ENCODE measurements around the gene MRPS6.

The MRPS6 gene

GRCh38 chr21:34031835-34032370 lies 41.5 kb upstream of the MRPS6 start:
- TF ChIP-seq, protein P1, sequence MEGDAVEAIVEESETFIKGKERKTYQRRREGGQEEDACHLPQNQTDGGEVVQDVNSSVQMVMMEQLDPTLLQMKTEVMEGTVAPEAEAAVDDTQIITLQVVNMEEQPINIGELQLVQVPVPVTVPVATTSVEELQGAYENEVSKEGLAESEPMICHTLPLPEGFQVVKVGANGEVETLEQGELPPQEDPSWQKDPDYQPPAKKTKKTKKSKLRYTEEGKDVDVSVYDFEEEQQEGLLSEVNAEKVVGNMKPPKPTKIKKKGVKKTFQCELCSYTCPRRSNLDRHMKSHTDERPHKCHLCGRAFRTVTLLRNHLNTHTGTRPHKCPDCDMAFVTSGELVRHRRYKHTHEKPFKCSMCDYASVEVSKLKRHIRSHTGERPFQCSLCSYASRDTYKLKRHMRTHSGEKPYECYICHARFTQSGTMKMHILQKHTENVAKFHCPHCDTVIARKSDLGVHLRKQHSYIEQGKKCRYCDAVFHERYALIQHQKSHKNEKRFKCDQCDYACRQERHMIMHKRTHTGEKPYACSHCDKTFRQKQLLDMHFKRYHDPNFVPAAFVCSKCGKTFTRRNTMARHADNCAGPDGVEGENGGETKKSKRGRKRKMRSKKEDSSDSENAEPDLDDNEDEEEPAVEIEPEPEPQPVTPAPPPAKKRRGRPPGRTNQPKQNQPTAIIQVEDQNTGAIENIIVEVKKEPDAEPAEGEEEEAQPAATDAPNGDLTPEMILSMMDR (IDR thresholded peaks at IDR 0.05; ENCODE audit: insufficient read depth, low read depth, low read length, missing control alignments): no peak
- DNase-seq (ENCODE audit: low read depth): peak; percentile 17
- no peak overlapping the region for H3K4me3 ChIP-seq (ENCODE audit: low read length)

DNA sequence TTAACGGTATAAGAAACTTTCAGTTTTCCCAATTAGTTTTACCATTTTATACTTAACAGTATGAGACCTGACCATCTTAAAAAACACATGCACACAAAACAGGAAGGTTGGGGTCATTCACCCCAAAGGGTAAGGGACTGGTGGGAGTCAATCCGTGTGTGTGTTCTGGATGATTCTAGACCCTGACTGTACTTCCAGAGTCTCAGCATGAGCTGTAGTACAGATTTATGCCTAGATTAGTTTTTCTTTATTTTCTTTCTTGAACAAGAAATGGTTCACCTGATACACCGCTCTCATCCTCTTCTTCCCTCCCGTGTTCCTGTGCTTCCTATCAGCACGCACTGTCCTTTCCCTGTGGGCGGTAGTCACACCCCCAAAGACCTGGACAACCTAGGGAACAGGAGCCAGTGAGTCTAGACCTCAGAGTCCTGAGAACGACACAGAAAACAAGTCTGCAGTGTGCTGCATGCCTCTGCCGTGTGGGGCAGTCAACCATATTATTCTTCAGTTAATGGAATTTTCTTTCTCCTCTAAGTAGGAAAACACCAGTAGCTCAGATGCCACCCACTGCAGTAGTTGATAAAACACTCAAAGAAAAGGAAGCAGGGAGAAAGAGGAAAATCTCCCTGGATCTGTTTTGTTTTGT lies 38.9 kb upstream of the MRPS6 start:
- DNase-seq (ENCODE audit: low read depth): no peak
- TF ChIP-seq, protein P1 (IDR thresholded peaks at IDR 0.05; ENCODE audit: insufficient read depth, low read depth, low read length, missing control alignments): no peak

DNA sequence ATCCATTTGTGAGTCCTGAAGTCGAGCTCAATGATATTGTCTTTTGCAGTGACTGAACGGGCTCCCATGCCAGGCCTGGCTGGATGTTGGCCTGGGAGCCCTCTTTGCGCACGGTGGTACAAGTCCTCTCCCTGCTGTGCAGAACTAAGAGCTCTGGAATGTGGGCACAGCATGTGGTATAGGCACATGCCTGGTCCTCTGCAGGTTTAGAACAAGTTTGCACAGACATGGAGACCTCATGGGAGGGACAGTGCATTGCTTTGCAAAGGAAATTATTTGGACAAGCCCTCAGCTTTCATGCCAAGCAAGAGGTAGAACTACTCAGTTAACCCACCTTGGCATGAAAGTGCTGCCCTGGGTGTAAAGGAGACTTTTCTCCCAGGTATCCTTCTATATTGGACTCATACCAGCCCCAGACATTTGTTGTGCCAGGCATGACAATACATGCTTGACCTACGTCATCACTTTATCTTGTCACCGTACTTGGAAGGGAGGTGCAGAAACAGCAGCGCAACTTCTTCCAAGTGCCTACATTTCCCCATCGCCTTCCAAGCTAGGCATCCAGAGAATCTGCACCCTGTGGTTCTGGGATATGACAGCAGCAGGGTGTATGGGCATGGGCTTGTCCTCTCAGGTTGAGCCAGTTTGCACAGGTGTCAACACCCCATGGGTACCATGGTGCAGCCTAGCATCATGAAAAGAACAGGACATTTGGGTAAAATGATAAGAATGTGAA lies 37.6 kb upstream of the MRPS6 start:
- H3K4me3 ChIP-seq (ENCODE audit: low read length): no peak overlapping the region
- TF ChIP-seq, protein P1 (IDR thresholded peaks at IDR 0.05; ENCODE audit: insufficient read depth, low read depth, low read length, missing control alignments): no peak
- peak; percentile 75 for DNase-seq (ENCODE audit: low read depth)

More for the DNA sequence above, 38.9 kb upstream of the MRPS6 start:
- H3K4me3 ChIP-seq (ENCODE audit: low read length): no peak overlapping the region

DNA sequence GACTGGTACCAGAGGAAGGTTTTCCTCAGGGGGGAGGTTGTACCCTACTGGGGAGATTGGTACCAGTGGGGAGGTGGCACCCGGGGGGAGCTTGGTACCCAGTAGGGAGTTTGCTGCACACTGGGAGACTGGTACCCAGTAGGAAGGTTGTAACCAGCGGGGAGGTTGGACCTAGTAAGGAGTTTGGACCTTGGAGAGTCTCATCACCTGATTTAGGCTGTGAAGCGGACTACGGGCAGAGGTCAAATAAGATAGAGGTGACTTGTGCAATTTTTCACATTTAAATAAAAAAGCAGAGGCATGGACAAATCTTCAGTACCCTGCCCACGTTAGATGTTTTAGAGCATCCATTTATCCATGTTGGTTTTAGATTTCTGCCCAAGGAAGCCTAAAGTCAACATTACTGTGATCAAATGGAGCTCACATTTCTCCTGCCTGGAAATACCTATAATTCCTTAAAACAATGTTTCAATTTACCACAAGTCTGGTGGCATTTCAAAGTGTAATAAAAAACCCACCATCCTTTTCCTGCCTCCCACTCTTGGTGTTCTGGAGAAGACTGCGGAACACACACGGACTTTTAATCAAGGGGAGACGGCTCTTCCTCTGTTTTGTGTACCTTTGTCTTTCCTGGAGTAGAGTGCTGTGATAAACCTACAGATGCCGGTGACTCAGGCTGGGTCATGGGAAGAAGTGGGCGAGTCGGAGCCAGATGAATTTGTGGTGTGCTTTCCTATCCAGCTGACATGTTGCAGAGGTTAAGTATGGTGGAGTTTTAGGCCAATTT lies 36.2 kb upstream of the MRPS6 start:
- no peak overlapping the region for H3K4me3 ChIP-seq (ENCODE audit: low read length)
- TF ChIP-seq, protein P1 (IDR thresholded peaks at IDR 0.05; ENCODE audit: insufficient read depth, low read depth, low read length, missing control alignments): no peak
- DNase-seq (ENCODE audit: low read depth): peak; percentile 90

GRCh38 chr21:34039678-34040382 lies 33.5 kb upstream of the MRPS6 start:
- DNase-seq (ENCODE audit: low read depth): no peak
- TF ChIP-seq, protein P1 (IDR thresholded peaks at IDR 0.05; ENCODE audit: insufficient read depth, low read depth, low read length, missing control alignments): no peak
- H3K4me3 ChIP-seq (ENCODE audit: low read length): no peak overlapping the region

GRCh38 chr21:34042735-34043134 lies 30.6 kb upstream of the MRPS6 start:
- no peak for DNase-seq (ENCODE audit: low read depth)
- TF ChIP-seq, protein P1 (IDR thresholded peaks at IDR 0.05; ENCODE audit: insufficient read depth, low read depth, low read length, missing control alignments): no peak
- H3K4me3 ChIP-seq (ENCODE audit: low read length): no peak overlapping the region
